RWPE1 (cell line): ENCODE data around the gene SLCO1C1.

Experiments used
- CTCF ChIA-PET: fragments of 350-600 bp; sonication (Branson Sonifier 250); formaldehyde crosslinking; extraction: SDS; loops from one replicate; lab custom pipeline; 2021; lab: Yijun Ruan, JAX
- POLR2A ChIA-PET: fragments of 400-600 bp; formaldehyde crosslinking; extraction: SDS; loops from one replicate; lab custom pipeline; 2020; ENCODE audit warnings: antibody characterized with exemption; ENCODE audit not compliant: low non-redundant PET; lab: Yijun Ruan, JAX
- DNase-seq: peaks from one replicate; pipeline ENCODE4 v3.0.0; 2012; ENCODE audit warnings: low spot score
- H3K27ac ChIP-seq: fragments of 450-650 bp; 2 replicates; pipeline ENCODE4 v1.5.1; 2017
- CTCF ChIP-seq: fragments of 450-650 bp; conservative IDR thresholded peaks from 2 replicates; pipeline ENCODE4 v1.5.1; 2017; ENCODE audit warnings: low read depth, mild to moderate bottlenecking

SLCO1C1 gene

GRCh38 chr12:20801035-20801434, 105.9 kb downstream of the SLCO1C1 start:
- no peak overlapping the region for H3K27ac ChIP-seq
- ChIA-PET CTCF (no interaction called here), POLR2A (no interaction called here)
- no peak for TF ChIP-seq CTCF
- DNase-seq: no peak
